ENCODE measurements around the gene TSNAX.

DNA sequence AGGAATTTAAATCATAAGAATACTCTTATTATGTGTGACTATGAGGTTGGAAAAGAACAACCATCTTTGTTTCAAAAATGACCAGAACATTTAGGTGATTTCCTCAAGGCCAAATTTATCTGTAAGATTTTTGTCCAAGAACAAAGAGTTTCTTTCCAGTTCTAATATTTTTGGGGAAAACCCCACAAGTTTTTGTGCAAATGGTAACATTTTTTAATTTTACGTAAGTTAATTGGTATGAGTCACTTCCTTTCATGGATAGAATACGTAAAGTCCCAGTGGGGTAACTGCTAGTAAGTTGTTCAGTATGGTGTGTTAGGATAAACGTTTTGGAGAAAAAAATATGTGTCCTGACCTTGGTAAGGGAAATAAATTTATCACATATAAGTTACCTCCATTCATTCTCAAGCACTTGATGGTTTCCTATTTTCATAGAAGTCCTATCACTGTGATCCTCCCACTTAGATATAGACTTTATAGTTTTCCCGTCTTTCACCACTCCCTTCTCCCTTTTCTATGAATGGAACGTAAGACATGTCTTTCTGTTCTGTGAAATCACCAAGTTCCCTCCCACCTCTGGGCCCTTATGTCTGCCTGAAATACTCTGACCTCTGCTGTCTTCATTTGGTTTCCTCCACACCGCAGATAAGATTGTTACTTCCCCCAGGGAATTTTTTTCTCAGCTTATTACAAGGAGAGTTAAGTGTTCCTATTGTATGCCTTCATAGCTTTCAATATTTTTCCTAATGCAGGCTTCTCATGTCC lies 34.9 kb upstream of the TSNAX start:
- TF ChIP-seq CTCF (IDR thresholded peaks at IDR 0.05) (no peak), EP300 (IDR thresholded peaks at IDR 0.05) (no peak), POLR2A (IDR thresholded peaks at IDR 0.05) (no peak)
